Mucosa of stomach (tissue), 1 donor: ENCODE measurements around the gene PGR.

ENCODE experiments used
- H3K27me3 ChIP-seq: one replicate; pipeline ENCODE4 v1.7.0; 2013; ENCODE audit warnings: mild to moderate bottlenecking, low read length; ENCODE audit not compliant: control insufficient read depth, insufficient read depth
- H3K36me3 ChIP-seq: one replicate; pipeline ENCODE4 v1.7.0; 2013; ENCODE audit warnings: low read length; ENCODE audit not compliant: control insufficient read depth, insufficient read depth
- H3K4me1 ChIP-seq: one replicate; pipeline ENCODE4 v1.7.0; 2013; ENCODE audit warnings: mild to moderate bottlenecking, low read length; ENCODE audit not compliant: control insufficient read depth, insufficient read depth
- H3K4me3 ChIP-seq: one replicate; pipeline ENCODE4 v1.7.0; 2013; ENCODE audit warnings: low read length
- H3K9ac ChIP-seq: one replicate; pipeline ENCODE4 v1.7.0; 2013; ENCODE audit warnings: mild to moderate bottlenecking, low read length, moderate library complexity
- H3K9me3 ChIP-seq: one replicate; pipeline ENCODE4 v1.7.0; 2013; ENCODE audit warnings: mild to moderate bottlenecking, low read length, moderate library complexity; ENCODE audit not compliant: control insufficient read depth
- donor health status: Pancreatic carcinoma.

The PGR gene

DNA sequence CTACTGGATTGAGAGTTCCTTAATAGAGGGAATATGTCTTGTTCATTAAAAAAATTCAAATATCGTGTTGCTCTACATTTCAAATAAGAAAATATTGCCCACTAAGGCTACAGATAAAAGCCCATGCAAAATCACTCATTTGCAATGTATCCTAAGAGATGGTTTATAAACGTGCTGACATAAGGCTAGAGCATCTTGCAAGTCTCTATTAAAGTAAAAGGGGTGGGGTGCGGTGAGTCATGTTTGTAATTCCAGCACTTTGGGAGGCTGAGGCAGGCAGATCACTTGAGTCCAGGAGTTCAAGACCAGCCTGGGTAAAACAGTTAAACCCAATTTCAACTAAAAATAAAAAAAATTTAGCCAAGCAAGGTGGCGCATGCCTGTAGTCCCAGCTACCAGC is 70.3 kb downstream of the PGR start:
- Histone ChIP-seq H3K4me1 (no peaks in the 10 kb centered on the region), H3K9ac (no peak overlapping the region), H3K36me3 (no peaks in the 10 kb centered on the region), H3K27me3 (no peaks in the 10 kb centered on the region), H3K4me3 (no peak overlapping the region), H3K9me3 (no peaks in the 10 kb centered on the region)

DNA sequence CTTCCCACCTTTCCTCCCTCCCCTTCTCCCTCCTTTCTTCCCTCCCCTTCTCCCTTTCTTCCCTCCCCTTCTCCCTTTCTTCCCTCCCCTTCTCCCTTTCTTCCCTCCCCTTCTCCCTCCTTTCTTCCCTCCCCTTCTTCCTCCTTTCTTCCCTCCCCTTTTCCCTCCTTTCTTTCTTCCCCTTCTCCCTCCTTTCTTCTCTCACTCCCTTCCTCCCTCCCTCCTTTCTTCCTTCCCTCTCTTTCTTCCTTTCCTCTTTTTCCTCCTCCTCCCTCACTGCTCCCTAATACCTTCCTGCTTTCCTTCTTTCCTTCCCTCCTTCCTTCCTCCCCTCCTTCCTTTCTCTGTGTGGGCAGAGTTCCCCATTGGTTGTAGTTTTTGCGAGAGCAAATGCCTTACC is 76.1 kb downstream of the PGR start:
- H3K36me3 ChIP-seq, result no peaks in the 10 kb centered on the region
- no peaks in the 10 kb centered on the region for H3K27me3 ChIP-seq
- H3K4me3 ChIP-seq, result no peak overlapping the region
- H3K4me1 ChIP-seq, result no peaks in the 10 kb centered on the region
- H3K9me3 ChIP-seq, result no peaks in the 10 kb centered on the region
- no peak overlapping the region for H3K9ac ChIP-seq

DNA sequence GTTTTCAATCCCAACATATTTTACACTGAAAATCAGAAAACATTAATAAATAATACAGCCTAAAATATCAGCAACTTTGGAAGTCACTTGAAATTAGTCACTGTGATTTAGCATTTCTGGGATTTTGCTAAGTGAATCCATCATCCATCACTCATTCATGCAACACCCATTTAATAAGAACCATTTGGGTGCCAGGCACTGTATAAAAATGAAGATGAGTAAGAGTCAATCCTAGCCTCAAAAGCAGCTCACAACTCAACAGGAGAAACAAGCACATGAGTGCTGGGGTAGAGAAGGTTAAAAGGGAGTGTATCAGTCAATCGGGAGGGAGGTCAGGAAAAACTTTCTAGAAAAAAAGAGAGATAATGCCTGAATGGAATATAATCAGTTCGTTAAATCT is 77.9 kb downstream of the PGR start:
- Histone ChIP-seq H3K4me3 (no peak overlapping the region), H3K36me3 (no peaks in the 10 kb centered on the region), H3K4me1 (no peaks in the 10 kb centered on the region), H3K9me3 (no peaks in the 10 kb centered on the region), H3K27me3 (no peaks in the 10 kb centered on the region), H3K9ac (no peak overlapping the region)

DNA sequence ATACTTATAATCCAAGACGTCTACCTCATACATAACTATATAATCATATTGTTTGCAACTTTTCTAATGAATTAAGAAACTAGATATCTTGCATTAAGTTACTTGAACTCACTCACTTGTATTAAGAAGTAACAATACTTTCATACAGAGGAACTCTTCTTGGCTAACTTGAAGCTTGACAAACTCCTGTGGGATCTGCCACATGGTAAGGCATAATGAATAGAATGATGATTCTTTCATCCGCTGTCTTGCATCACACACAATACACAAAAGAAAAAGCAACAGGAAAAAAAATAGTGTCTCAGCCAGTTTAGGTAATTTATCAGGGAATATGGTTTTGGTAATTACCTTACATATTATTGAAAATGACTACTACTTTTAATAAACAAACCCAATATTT is 79.8 kb downstream of the PGR start:
- Histone ChIP-seq H3K4me1 (no peaks in the 10 kb centered on the region), H3K9me3 (no peaks in the 10 kb centered on the region), H3K27me3 (no peaks in the 10 kb centered on the region), H3K36me3 (no peaks in the 10 kb centered on the region), H3K4me3 (no peak overlapping the region), H3K9ac (no peak overlapping the region)

DNA sequence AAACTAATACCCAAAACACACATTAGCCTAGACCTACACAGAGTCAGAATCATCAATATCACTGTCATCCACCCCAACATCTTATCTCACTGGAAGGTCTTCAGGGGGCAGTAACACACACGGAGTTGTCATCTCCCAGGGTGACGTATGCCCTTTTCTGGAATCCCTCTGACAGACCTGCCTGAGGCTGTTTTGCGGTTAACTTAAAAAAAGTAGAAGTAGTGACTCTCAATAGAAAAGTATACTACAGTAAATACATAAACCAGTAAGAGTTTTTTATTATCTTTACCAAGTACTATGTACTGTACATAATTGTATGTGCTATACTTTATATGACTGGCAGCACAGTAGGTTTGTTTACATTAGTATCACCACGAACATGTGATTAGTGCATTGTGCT is 80.5 kb downstream of the PGR start:
- H3K4me3 ChIP-seq, result no peak overlapping the region
- H3K4me1 ChIP-seq, result no peaks in the 10 kb centered on the region

DNA sequence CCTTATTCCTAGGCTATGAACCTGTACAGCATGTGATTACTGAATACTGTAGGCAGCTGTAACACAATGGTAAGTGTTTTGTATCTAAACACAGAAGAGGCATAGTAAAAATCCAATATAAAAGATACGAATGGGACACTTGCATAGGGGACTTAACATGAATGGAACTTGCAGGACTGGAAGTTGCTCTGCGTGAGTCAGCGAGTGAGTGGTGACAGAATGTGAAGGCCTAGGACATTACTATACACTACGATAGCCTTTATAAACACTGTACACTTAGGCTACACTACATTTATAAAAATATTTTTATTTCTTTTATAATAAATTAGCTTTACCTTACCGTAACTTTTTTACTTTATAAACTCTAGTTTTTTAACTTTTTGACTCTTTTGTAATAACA is 81.1 kb downstream of the PGR start:
- Histone ChIP-seq H3K9ac (no peak overlapping the region), H3K4me1 (no peaks in the 10 kb centered on the region), H3K4me3 (no peak overlapping the region), H3K36me3 (no peaks in the 10 kb centered on the region), H3K9me3 (no peaks in the 10 kb centered on the region), H3K27me3 (no peaks in the 10 kb centered on the region)

More for the DNA sequence above, 80.5 kb downstream of the PGR start:
- no peaks in the 10 kb centered on the region for H3K27me3 ChIP-seq
- H3K9me3 ChIP-seq, result no peaks in the 10 kb centered on the region
- no peaks in the 10 kb centered on the region for H3K36me3 ChIP-seq
- H3K9ac ChIP-seq, result no peak overlapping the region

DNA sequence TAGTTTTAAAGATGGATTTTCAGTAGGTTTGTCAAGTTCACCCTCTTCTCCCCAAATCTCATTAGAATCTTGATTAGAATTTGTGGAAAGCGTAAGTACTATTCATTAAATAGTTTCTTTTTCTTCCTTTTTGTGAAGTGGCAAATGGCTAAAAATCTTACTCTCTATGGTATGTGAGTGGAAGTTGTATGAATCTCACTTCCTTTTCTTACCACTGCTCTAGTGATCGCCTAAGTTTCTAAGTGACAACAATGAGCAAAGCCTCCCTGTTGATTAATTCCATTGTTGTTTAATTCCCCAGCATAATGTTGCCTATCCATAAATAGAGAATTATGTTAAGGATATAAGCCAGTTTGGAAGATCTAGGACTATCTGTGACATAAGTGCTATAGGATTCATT is 82.7 kb downstream of the PGR start:
- H3K9me3 ChIP-seq, result no peaks in the 10 kb centered on the region
- H3K4me3 ChIP-seq, result no peak overlapping the region
- H3K4me1 ChIP-seq, result no peaks in the 10 kb centered on the region
- no peak overlapping the region for H3K9ac ChIP-seq
- no peaks in the 10 kb centered on the region for H3K27me3 ChIP-seq
- no peaks in the 10 kb centered on the region for H3K36me3 ChIP-seq

DNA sequence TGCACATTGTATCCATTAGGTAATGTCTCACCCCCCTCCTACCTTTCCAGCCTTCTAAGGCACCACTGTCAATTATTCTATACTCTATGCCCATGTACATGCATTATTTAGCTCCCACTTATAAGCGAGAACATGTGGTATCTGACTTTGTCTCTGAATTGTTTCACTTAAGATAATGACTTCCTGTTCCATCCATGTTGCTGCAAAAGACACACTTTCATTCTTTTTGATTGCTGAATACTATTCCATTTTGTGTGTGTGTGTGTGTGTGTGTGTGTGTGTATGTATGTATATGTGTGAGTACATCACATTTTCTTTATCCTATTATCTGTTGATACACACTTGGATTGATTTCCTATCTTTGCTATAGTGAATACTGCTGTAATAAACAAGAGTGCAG is 84.2 kb downstream of the PGR start:
- H3K4me1 ChIP-seq, result no peaks in the 10 kb centered on the region
- H3K36me3 ChIP-seq, result no peaks in the 10 kb centered on the region
- no peaks in the 10 kb centered on the region for H3K27me3 ChIP-seq
- no peak overlapping the region for H3K9ac ChIP-seq
- no peak overlapping the region for H3K4me3 ChIP-seq
- H3K9me3 ChIP-seq, result no peaks in the 10 kb centered on the region

DNA sequence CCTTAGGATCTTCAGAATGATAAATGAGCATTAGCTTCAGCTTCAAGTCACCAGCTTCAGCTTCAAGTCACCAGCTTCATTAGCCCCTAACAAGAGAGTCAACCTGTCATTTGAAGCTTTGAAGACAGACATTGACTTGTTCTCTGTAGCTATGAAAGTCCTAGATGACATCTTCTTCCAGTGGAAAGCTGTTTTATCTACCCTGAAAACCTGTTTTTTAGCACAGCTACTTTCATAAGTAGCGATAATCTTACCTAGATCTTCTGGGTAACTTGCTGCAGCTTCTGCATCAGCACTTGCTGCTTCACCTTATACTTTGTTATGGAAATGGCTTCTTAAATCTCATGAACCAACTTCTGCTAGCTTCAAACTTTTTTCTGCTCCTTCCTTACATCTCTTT is 85.7 kb downstream of the PGR start:
- Histone ChIP-seq H3K27me3 (no peaks in the 10 kb centered on the region), H3K36me3 (no peaks in the 10 kb centered on the region), H3K9me3 (no peaks in the 10 kb centered on the region), H3K4me3 (no peak overlapping the region), H3K4me1 (no peaks in the 10 kb centered on the region), H3K9ac (no peak overlapping the region)

DNA sequence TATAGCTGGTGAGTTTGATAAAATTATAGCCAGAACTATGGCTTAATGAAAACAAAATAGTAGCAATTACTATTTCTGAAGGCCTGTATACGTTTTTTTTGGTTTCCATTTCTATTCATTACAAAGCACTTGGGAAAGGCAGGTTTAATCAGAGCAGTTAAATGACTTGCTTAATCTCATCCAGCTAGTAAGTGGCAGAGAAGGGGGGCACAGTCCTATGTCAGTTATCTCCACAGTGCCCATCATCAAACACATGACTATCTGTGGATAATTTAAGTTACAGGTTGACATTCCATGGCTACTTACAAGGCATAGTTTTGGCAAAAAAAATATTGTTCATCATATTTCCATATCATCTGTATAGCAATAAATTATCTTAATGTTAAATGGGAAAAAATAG is 93.7 kb downstream of the PGR start:
- Histone ChIP-seq H3K4me3 (no peak overlapping the region), H3K4me1 (no peaks in the 10 kb centered on the region), H3K36me3 (no peaks in the 10 kb centered on the region), H3K27me3 (no peaks in the 10 kb centered on the region), H3K9ac (no peak overlapping the region), H3K9me3 (no peaks in the 10 kb centered on the region)

DNA sequence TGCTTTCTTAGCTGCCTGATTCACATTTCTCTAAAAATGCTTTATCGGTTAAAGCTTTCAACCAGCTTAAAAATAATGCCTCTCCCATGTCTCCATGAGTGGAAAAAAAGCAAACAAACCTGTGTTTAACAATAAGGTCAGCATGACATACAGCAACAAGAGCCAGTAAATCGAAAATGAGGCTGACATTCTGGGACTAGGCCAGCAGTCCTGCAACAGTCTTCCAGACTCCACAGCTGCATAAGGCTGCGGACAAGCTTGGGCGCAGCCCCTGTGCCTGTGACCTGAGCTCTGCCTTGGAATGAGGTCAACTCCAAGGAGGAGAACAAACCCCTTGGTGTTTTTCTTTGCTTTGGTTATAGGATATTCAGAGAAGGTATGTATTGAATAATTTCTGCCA is 95.5 kb downstream of the PGR start:
- H3K36me3 ChIP-seq, result no peaks in the 10 kb centered on the region
- no peak overlapping the region for H3K9ac ChIP-seq
- H3K9me3 ChIP-seq, result no peaks in the 10 kb centered on the region
- H3K4me1 ChIP-seq, result no peaks in the 10 kb centered on the region
- H3K4me3 ChIP-seq, result no peak overlapping the region
- no peaks in the 10 kb centered on the region for H3K27me3 ChIP-seq

DNA sequence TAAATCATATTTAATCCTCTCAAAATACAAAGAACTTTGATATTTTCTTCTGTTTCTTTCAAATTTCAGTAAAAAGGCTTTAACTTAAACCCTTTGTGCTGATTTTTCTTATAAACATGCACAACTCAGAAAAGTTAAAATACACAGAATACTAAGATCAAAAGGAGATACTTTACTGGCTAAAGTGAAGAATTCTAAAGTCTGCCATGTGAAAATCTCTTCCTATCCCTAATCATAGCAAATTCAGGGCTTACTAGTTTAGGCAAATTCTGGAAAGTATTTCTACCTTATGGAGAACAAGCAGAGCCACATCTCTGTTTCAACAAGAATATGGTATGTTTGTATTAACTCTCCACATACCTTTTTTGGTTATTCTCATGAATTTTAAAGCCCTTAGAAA is 96.6 kb downstream of the PGR start:
- H3K4me1 ChIP-seq, result no peaks in the 10 kb centered on the region
- H3K9ac ChIP-seq, result no peak overlapping the region
- H3K9me3 ChIP-seq, result no peaks in the 10 kb centered on the region
- no peak overlapping the region for H3K4me3 ChIP-seq
- H3K36me3 ChIP-seq, result no peaks in the 10 kb centered on the region
- no peaks in the 10 kb centered on the region for H3K27me3 ChIP-seq

DNA sequence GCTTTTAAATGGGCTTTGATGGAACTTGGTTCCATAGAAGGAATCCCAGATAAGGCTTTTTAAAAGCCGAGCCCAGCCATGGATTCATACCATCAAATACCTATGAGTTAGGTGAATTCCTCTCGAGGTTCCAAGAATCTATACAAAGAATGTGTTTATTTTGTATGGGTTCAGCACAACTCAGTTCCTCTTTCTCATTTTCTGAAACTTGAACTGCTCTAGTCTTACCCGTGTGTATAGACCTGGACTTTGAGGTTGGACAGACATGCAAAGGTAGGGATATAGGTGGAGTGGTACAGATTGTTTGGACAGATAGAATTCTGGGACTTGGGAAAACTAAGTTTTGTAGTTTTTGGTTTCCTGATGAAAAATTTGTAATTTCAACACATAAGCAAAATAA is 97.9 kb downstream of the PGR start:
- H3K4me1 ChIP-seq, result no peaks in the 10 kb centered on the region

More for the DNA sequence above, 97.9 kb downstream of the PGR start:
- H3K27me3 ChIP-seq, result no peaks in the 10 kb centered on the region
- H3K4me3 ChIP-seq, result no peak overlapping the region
- H3K9ac ChIP-seq, result no peak overlapping the region
- no peaks in the 10 kb centered on the region for H3K36me3 ChIP-seq
- no peaks in the 10 kb centered on the region for H3K9me3 ChIP-seq
